Measurements from ENCODE around the gene XXYLT1. TPM values are rescaled to one million over a fixed set of nuclear protein-coding genes. Genes with fewer than 3 reads are reported as not detected.

Gene XXYLT1
- total RNA-seq, 4 donors from 2014 or later: 14.1 to 23.7 (median 15.4) TPM

GRCh38 chr3:195122261-195122660, 148.7 kb downstream of the XXYLT1 start:
- intact Hi-C loops (cut with DNase I): no loop called here
- WGBS, 2 donors: 90 to 97% methylated on average over 4 of the region's 4 CpGs
- DNase-seq: no peak
- Histone ChIP-seq H3K27ac (no peak overlapping the region), H3K4me3 (no peak overlapping the region), H3K9me3 (no peaks in the 10 kb centered on the region), H3K4me1 (peaks cover 0 to 32% (median 15%) of the 10 kb centered on the region in 3 donors), H3K27me3 (no peaks in the 10 kb centered on the region), H3K36me3 (no peaks in the 10 kb centered on the region)
- no peak for TF ChIP-seq POLR2A (IDR thresholded peaks at IDR 0.05)

- H3K4me1 ChIP-seq: peaks cover 0 to 32% (median 15%) of the 10 kb centered on the region in 3 donors
- intact Hi-C loops (cut with DNase I): no loop called here
- H3K27ac ChIP-seq: peak overlapping the region; percentile 36 to 75 (median 73)
- H3K27me3 ChIP-seq: no peaks in the 10 kb centered on the region
- no peak for DNase-seq
- H3K9me3 ChIP-seq: no peaks in the 10 kb centered on the region
- TF ChIP-seq CTCF (IDR thresholded peaks at IDR 0.05): no peak
- no peak for TF ChIP-seq POLR2A (IDR thresholded peaks at IDR 0.05)
- H3K36me3 ChIP-seq: no peaks in the 10 kb centered on the region
- 86 to 100% methylated on average over 1 of the region's 2 CpGs for WGBS, 2 donors
- H3K4me3 ChIP-seq: no peak overlapping the region
Observed at GRCh38 chr3:195120267-195120601, 150.7 kb downstream of the XXYLT1 start.

- TF ChIP-seq CTCF (IDR thresholded peaks at IDR 0.05) (no peak), POLR2A (IDR thresholded peaks at IDR 0.05) (no peak)
- intact Hi-C loops (cut with DNase I): no loop called here
Observed at GRCh38 chr3:195119461-195120266, 151.3 kb downstream of the XXYLT1 start.

GRCh38 chr3:195118671-195119070, 152.3 kb downstream of the XXYLT1 start:
- no peak for TF ChIP-seq POLR2A (IDR thresholded peaks at IDR 0.05)
- TF ChIP-seq CTCF (IDR thresholded peaks at IDR 0.05): no peak
- Histone ChIP-seq H3K4me1 (peaks cover 0 to 36% (median 15%) of the 10 kb centered on the region in 3 donors), H3K27ac (peak overlapping the region in 3 of 4 donors; percentile 14 to 37 (median 37)), H3K4me3 (no peak overlapping the region), H3K36me3 (no peaks in the 10 kb centered on the region), H3K27me3 (no peaks in the 10 kb centered on the region), H3K9me3 (no peaks in the 10 kb centered on the region)
- intact Hi-C loops (cut with DNase I): no loop called here
- WGBS, 2 donors: 80 to 83% methylated on average over 13 of the region's 13 CpGs
- DNase-seq: no peak

More at GRCh38 chr3:195119461-195120266, 151.3 kb downstream of the XXYLT1 start:
- 64 to 71% methylated on average over 12 to 13 of the region's 16 CpGs for WGBS, 2 donors
- H3K36me3 ChIP-seq: no peaks in the 10 kb centered on the region
- peak overlapping the region; percentile 36 to 75 (median 73) for H3K27ac ChIP-seq
- no peaks in the 10 kb centered on the region for H3K9me3 ChIP-seq
- DNase-seq: no peak
- peaks cover 0 to 32% (median 15%) of the 10 kb centered on the region in 3 donors for H3K4me1 ChIP-seq
- no peaks in the 10 kb centered on the region for H3K27me3 ChIP-seq
- H3K4me3 ChIP-seq: no peak overlapping the region

- peak overlapping the region in 3 of 4 donors; percentile 14 to 37 (median 37) for H3K27ac ChIP-seq
Observed at GRCh38 chr3:195117978-195118581, 152.9 kb downstream of the XXYLT1 start.

More at GRCh38 chr3:195117978-195118581, 152.9 kb downstream of the XXYLT1 start:
- TF ChIP-seq CTCF (IDR thresholded peaks at IDR 0.05) (no peak), POLR2A (IDR thresholded peaks at IDR 0.05) (no peak)
- Histone ChIP-seq H3K4me1 (peaks cover 0 to 41% (median 15%) of the 10 kb centered on the region in 3 donors), H3K27me3 (no peaks in the 10 kb centered on the region), H3K36me3 (no peaks in the 10 kb centered on the region), H3K9me3 (no peaks in the 10 kb centered on the region), H3K4me3 (no peak overlapping the region)
- intact Hi-C loops (cut with DNase I): no loop called here
- no peak for DNase-seq
- WGBS, 2 donors: 45 to 53% methylated on average over 7 of the region's 10 CpGs
